K562 (cell line): ENCODE results near the gene PLEKHM2. TPM values are rescaled to one million over a fixed set of nuclear protein-coding genes. Genes with fewer than 3 reads are reported as not detected.

Source experiments
- ATAC-seq: fragments of 200-7000 bp; cut with Tn5 transposase; 3 replicates; pipeline ENCODE4 v1.9.1; 2020; ENCODE audit warnings: moderate library complexity
- BruUV-seq: library from RNA; stranded (reverse); fragments of 400-500 nt; replicated peaks from 2 replicates; lab custom pipeline; 2021; lab: Mats Ljungman, UMichigan
- CTCF ChIA-PET: fragments of 300-600 bp; formaldehyde crosslinking; extraction: SDS; loops from one replicate; lab custom pipeline; 2021; ENCODE audit warnings: low intra/inter-chr PET ratio; lab: Yijun Ruan, JAX
- POLR2A ChIA-PET: fragments of 300-600, 350-650 bp; sonication (Branson Sonifier 250); formaldehyde crosslinking; extraction: SDS; loops from one replicate; lab custom pipeline; 2021; ENCODE audit warnings: antibody characterized with exemption, inconsistent platforms; lab: Yijun Ruan, JAX
- DNase-seq, 4 experiments: peaks; one replicate each; pipeline versions ENCODE4 v3.0.0 to v3.0.0-alpha.2; 2011 to 2018; ENCODE audit warnings: low spot score in 3 of 4, mixed read lengths in 3 of 4; ENCODE audit errors: extremely low read depth in 1 of 4
- FAIRE-seq: peaks from 2 replicates; lab custom pipeline; 2011; peaks lifted over from hg19 to GRCh38; lab: Jason Lieb, UNC
- H2AFZ ChIP-seq: 2 replicates; pipeline ENCODE4 v1.6.0; 2011; ENCODE audit warnings: low read depth, low read length, control low read depth, inconsistent platforms
- H3K27ac ChIP-seq: fragments of 200-600 bp; 3 replicates; pipeline ENCODE4 v1.8.0; 2011; ENCODE audit warnings: low read depth, mild to moderate bottlenecking, control low read depth, inconsistent platforms, low read length, moderate library complexity, mixed read lengths; ENCODE audit errors: extremely low read depth
- H3K27me3 ChIP-seq, 2 experiments: fragments of 300-600 bp in 1 of 2; 2 replicates in 1 of 2; 3 replicates in 1 of 2; pipeline versions ENCODE4 v1.6.0 to v1.8.0; 2011; ENCODE audit warnings: inconsistent platforms in 2 of 2, low read length in 2 of 2, mild to moderate bottlenecking in 1 of 2, mixed read lengths in 1 of 2, moderate library complexity in 1 of 2; ENCODE audit not compliant: control insufficient read depth in 2 of 2, insufficient read depth in 2 of 2
- H3K36me3 ChIP-seq: fragments of 300-600 bp; 3 replicates; pipeline ENCODE4 v1.8.0; 2011; ENCODE audit warnings: mild to moderate bottlenecking, low read length, inconsistent platforms; ENCODE audit not compliant: control insufficient read depth, insufficient read depth
- H3K4me1 ChIP-seq, 2 experiments: fragments of 200-600 bp in 1 of 2; replicated peaks in 1 of 2; 2 replicates in 1 of 2; 3 replicates in 1 of 2; pipeline versions ENCODE4 v1.5.1 to v1.8.0; 2011; ENCODE audit warnings: inconsistent platforms in 2 of 2, low read length in 2 of 2, mild to moderate bottlenecking in 1 of 2, mixed read lengths in 1 of 2, moderate library complexity in 1 of 2; ENCODE audit not compliant: control insufficient read depth in 2 of 2, insufficient read depth in 2 of 2
- H3K4me2 ChIP-seq: 2 replicates; pipeline ENCODE4 v1.6.1; 2011; ENCODE audit warnings: low read length, control low read depth, inconsistent platforms, mixed read lengths; ENCODE audit not compliant: insufficient read depth
- H3K4me3 ChIP-seq: fragments of 200-600 bp; sonication (generic), shearing (Covaris generic); 2 replicates; pipeline ENCODE4 v1.5.1; 2016; ENCODE audit warnings: control low read depth, inconsistent platforms
- H3K79me2 ChIP-seq: fragments of 200-600 bp; 3 replicates; pipeline ENCODE4 v1.8.0; 2011; ENCODE audit warnings: low read length, inconsistent platforms; ENCODE audit not compliant: control insufficient read depth, insufficient read depth
- H3K9ac ChIP-seq, 2 experiments: 2 replicates each; pipeline versions ENCODE4 v1.6.0 to v1.6.1; 2011; ENCODE audit warnings: low read depth in 2 of 2, low read length in 2 of 2, control low read depth in 1 of 2, inconsistent platforms in 1 of 2, mild to moderate bottlenecking in 1 of 2, mixed read lengths in 1 of 2; ENCODE audit not compliant: insufficient read depth in 1 of 2
- H3K9me1 ChIP-seq: one replicate; pipeline ENCODE4 v1.6.0; 2011; ENCODE audit warnings: inconsistent platforms, mild to moderate bottlenecking, low read length, moderate library complexity; ENCODE audit not compliant: control insufficient read depth, insufficient read depth
- H3K9me3 ChIP-seq: replicated peaks from 2 replicates; pipeline ENCODE4 v1.5.1; 2011; ENCODE audit warnings: low read depth, low read length, inconsistent platforms; ENCODE audit not compliant: control insufficient read depth, insufficient read depth
- H4K20me1 ChIP-seq: replicated peaks from 2 replicates; pipeline ENCODE4 v1.6.1; 2011; ENCODE audit warnings: low read length, inconsistent platforms, mixed read lengths; ENCODE audit not compliant: control insufficient read depth, insufficient read depth
- POLR2G ChIP-seq: fragments of 200-400 bp; formaldehyde crosslinking; IDR thresholded peaks from 2 replicates; pipeline ENCODE4 v1.6.1; 2017; ENCODE audit warnings: low read depth, mild to moderate bottlenecking, antibody characterized with exemption, low read length, moderate library complexity
- PYGO2 ChIP-seq: fragments of 450-650 bp; IDR thresholded peaks from 2 replicates; pipeline ENCODE4 v1.6.1; 2016; ENCODE audit warnings: mild to moderate bottlenecking, missing genetic modification characterization, moderate library complexity, missing compliant biosample characterization
- RBM22 ChIP-seq: fragments of 200-400 bp; formaldehyde crosslinking; IDR thresholded peaks from 2 replicates; pipeline ENCODE4 v1.6.1; 2018; ENCODE audit warnings: low read length, low read depth; ENCODE audit not compliant: poor library complexity, severe bottlenecking
- SNRNP70 ChIP-seq: fragments of 200-400 bp; formaldehyde crosslinking; optimal IDR thresholded peaks from 2 replicates; pipeline ENCODE3; 2017; ENCODE audit warnings: low read depth, low read length
- ZNF184 ChIP-seq: sonication (generic); formaldehyde crosslinking; IDR thresholded peaks from 2 replicates; pipeline ENCODE4 v1.5.0; 2020; ENCODE audit warnings: missing genetic modification reagents
- ZNF217 ChIP-seq: sonication (generic); formaldehyde crosslinking; IDR thresholded peaks from 2 replicates; pipeline ENCODE4 v1.8.0; 2022; ENCODE audit warnings: mild to moderate bottlenecking, missing genetic modification reagents
- WGBS: fragments of 100-300 bp; shearing (Covaris generic); methylation state at CpG from one replicate; pipeline ENCODE4 v1.1.6; 2016; ENCODE audit warnings: low coverage, mixed read lengths; ENCODE audit not compliant: insufficient coverage; ENCODE audit errors: missing lambda C conversion rate; 5-methylcytosine and 5-hydroxymethylcytosine counted together
- in situ Hi-C: fragments of 300-500 bp; cut with MboI; formaldehyde crosslinking; loops from 4 replicates; pipeline ENCODE4 v1.15.0; 2018; ENCODE audit warnings: inconsistent platforms, mixed read lengths
- intact Hi-C: fragments of 100-400 bp; cut with micrococcal nuclease; formaldehyde crosslinking; loops from 2 replicates; pipeline ENCODE4 v1.14.2; 2022
- polyA plus RNA-seq, 8 experiments: library from polyadenylated mRNA; depleted of rRNA in 4 of 8; stranded (reverse) in 5 of 8; unstranded in 3 of 8; fragments of >200 nt; fragmentation: Nextera tagmentation in 2 of 8; fragmentation: Illumina TruSeq in 1 of 8; extraction: Ambion mirVana in 2 of 8; extraction: Trizol in 1 of 8; gene quantifications; 2 replicates each; pipeline versions ENCODE4 v1.2.1 to v1.2.3, GENCODE V29; 2011 to 2014; ENCODE audit warnings: inconsistent platforms in 1 of 8, missing spikeins in 1 of 8
- total RNA-seq, 7 experiments: library from RNA; depleted of rRNA in 6 of 7; stranded (reverse); fragments of >200 nt in 6 of 7; fragmentation: Illumina TruSeq in 2 of 7; extraction: Trizol in 2 of 7; gene quantifications; 2 replicates each; pipeline versions ENCODE4 v1.2.1 to v1.2.3, GENCODE V29; 2011 to 2021; ENCODE audit warnings: low replicate concordance in 1 of 7

PLEKHM2 gene
- total and polyA plus RNA-seq, 9 of the 15 experiments (the other 6 are each of a cell fraction or from before 2014, with no cell fraction given) = 0.27 to 63.7 (median 33.2) TPM

GRCh38 chr1:15724949-15725880, 41.1 kb downstream of the PLEKHM2 start:
- ChIA-PET POLR2A (interaction anchor here (0.6 to 1.6 kb wide), 4 partner anchors 13 to 43 kb away, joined by 3 to 4 read pairs (median 4); no protein-coding TSS in a partner anchor), CTCF (no interaction called here)
- Histone ChIP-seq H3K9me1 (no peaks in the 10 kb centered on the region), H3K9me3 (no peaks in the 10 kb centered on the region), H3K79me2 (no peaks in the 10 kb centered on the region), H3K4me1 (peaks cover 0 to 19% of the 10 kb centered on the region in 2 experiments; a peak in 1 of 5 replicates), H3K27me3 (no peaks in the 10 kb centered on the region), H2AFZ (no peak overlapping the region), H3K27ac (no peak overlapping the region), H3K36me3 (peaks cover 77% of the 10 kb centered on the region; the same call in 2 of the 3 replicates), H3K4me2 (no peak overlapping the region), H3K4me3 (no peak overlapping the region), H4K20me1 (no peaks in the 10 kb centered on the region), H3K9ac (peak overlapping the region in 1 of 2 experiments; percentile 50; a peak in 2 of 4 replicates)
- intact Hi-C loops = no loop called here
- 74% methylated on average over 22 of the region's 26 CpGs for WGBS
- TF ChIP-seq ZNF184 (CRISPR knock-in tag) = no peak
- TF ChIP-seq ZNF217 (CRISPR knock-in tag) = no peak
- TF ChIP-seq POLR2G = peak; percentile 67
- peak; percentile 60 for TF ChIP-seq RBM22
- no peak for TF ChIP-seq SNRNP70
- TF ChIP-seq PYGO2 (tag) = no peak
- ATAC-seq (no peak), FAIRE-seq (no peak), DNase-seq (no peak)
- in situ Hi-C loops = no loop called here
- no TSS peak for BruUV-seq
